MM.1S (cell line): ENCODE results near the gene GCGR.
A peak's percentile ranks its signal among the peaks of the same experiment; 100 is the strongest.

Experiments used
- EZH2phosphoT487 ChIP-seq: fragments of 300-600 bp; sonication (generic); IDR thresholded peaks from 2 replicates; pipeline ENCODE4 v1.6.1; 2018; ENCODE audit warnings: antibody characterized with exemption, low read length
- TF ChIP-seq, protein P1 (sequence below): fragments of 300-600 bp; sonication (generic); IDR thresholded peaks from 2 replicates; pipeline ENCODE4 v1.5.1; 2016; ENCODE audit warnings: antibody characterized with exemption, low read length, mixed read lengths

DNA sequence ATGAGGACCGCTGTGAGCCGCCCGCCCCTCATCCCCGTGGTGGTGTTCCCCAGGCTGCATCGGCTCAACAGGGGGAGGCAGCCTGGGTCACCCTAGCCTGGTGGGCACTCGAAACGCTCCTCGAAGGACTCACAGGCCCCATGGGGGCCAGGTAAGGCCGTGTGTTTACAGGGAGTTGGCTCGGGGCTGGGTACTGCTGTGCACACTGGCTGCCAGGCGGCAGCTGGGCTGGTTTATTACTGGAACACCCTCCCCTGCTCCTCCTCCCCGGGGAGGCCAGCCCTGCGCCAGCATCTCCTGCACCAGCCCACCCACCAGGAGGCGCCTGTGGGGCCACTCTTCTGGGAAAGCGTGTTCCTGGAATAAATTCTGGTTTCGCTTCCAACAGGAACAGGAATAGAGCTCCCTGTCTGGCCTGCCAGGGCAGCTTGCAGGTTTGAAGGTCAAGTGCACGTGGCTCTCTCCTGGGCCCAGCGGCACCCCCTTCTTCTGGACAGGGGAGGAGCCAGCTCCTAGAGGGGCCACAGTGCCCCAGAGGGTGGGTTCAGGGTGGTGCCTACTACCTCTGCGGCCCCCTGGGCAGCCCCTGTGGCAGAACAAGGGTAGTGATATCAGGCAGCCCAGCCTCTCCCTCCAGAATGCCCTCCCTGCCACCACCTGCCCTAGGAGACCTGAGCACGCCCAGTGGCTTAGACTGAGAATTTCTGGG, 17.8 kb downstream of the GCGR start:
- no peak for TF ChIP-seq EZH2phosphoT487
- TF ChIP-seq, protein P1, sequence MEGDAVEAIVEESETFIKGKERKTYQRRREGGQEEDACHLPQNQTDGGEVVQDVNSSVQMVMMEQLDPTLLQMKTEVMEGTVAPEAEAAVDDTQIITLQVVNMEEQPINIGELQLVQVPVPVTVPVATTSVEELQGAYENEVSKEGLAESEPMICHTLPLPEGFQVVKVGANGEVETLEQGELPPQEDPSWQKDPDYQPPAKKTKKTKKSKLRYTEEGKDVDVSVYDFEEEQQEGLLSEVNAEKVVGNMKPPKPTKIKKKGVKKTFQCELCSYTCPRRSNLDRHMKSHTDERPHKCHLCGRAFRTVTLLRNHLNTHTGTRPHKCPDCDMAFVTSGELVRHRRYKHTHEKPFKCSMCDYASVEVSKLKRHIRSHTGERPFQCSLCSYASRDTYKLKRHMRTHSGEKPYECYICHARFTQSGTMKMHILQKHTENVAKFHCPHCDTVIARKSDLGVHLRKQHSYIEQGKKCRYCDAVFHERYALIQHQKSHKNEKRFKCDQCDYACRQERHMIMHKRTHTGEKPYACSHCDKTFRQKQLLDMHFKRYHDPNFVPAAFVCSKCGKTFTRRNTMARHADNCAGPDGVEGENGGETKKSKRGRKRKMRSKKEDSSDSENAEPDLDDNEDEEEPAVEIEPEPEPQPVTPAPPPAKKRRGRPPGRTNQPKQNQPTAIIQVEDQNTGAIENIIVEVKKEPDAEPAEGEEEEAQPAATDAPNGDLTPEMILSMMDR: peak; percentile 12; the same call in 1 of the 2 replicates
